Measurements from ENCODE around the gene SKAP2.

Gene SKAP2

GRCh38 chr7:26662646-26663045, 201.7 kb downstream of the SKAP2 start:
- no peak for DNase-seq (ENCODE audit: low spot score)

DNA sequence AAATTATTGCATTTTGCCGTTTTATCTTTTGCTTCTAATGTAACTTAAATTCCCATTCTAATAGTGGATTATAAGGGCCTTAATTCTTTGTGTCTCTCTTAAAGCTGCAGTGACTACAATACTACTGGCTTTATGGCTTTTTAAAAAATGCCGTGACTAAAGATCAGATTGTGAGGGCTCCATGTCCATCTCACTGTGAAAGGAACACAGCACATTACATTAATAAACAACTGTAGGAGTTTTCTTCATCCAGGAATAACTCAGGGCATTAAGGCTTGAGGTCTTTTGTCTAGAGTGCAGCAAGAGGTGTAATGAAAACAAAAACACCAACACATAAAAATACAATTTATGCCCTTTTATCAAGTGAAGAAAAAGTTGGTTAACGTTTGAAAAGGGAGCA, 205.3 kb downstream of the SKAP2 start:
- DNase-seq (ENCODE audit: low spot score): no peak

DNA sequence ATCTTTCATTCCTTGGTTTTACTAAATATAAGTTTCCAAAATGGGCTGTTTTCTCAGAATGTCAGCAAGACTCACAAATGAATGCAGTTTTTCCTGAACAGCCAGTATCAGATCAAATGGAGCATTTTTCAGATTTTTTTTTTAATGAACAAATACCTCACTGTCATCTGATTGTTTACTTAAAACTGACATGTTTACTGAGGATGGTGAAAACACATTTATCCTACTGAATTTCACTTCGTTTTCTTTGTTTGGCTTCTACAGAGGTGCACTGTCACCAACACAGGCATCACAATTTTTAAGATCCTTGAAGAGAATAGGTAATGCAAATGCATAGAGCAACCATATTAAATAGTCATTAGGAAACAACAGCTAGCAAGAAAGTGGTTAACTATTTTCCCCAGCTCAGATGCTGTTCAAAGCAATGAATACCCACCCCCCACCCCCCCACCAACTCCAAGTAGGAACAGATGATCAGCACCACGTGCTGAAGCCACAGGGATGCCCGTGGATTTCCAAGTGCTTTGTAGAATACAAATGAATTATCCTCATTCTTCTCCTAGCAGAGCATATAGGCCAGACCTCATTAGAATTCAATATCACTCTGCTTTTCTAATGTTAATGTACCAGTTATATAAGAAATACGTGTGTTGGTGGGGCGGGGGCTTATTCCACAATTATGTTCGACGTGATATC, 205.9 kb downstream of the SKAP2 start:
- no peak for DNase-seq (ENCODE audit: low spot score)

DNA sequence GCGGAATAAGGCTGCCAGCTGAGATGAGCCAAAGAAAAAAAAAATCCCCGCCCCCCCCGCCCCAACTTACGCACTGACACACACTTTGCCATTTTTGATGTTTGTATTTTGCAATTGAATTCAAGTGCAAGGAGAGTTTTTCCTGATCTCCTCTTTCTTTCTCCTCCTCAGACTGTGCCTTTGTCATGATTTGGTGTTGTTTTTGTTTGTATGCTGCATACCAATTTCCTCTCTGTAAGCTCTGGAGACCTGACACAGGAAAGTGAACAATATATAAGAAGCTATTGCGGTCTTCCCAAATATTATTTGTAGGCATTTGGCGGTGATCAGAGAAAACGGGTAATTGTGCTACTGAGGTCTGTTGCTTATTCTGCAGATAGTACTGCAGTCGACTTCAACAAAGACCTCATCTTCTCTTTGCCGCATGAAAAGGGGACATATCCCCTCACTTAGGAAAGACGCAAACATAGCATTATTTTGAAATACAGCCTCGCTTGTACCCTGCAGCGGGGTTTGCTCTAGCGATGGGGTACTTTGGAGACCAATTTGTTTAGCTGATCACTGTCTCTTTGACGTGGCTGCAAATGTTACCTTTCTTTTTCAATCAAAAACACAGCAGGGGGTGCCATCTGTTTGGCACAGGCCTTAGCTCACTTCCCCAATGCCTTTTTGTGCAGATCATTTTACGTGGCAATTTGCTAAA, 206.6 kb downstream of the SKAP2 start:
- no peak for DNase-seq (ENCODE audit: low spot score)

- no peak for DNase-seq (ENCODE audit: low spot score)
Observed at GRCh38 chr7:26657206-26657641, 207.2 kb downstream of the SKAP2 start.

DNA sequence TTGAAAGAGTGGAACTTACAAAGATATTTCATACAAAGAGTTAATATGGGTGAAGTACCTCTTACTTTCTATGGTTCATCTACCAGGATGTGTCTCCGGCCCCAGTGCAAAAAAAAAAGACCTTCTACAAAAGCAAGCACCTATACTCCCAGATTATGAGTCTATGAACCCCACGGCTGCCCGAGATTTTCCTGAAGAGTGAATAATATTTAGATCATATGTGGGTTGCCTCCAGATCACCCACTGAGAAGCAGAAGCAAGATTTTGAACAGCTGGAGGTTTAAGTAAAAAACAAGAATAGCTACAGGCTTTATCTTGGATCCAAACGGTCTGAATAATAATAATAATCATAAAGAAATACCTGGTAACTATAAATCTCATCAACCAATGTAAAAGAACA, 207.7 kb downstream of the SKAP2 start:
- no peak for DNase-seq (ENCODE audit: low spot score)

GRCh38 chr7:26655781-26656180, 208.6 kb downstream of the SKAP2 start:
- no peak for DNase-seq (ENCODE audit: low spot score)

DNA sequence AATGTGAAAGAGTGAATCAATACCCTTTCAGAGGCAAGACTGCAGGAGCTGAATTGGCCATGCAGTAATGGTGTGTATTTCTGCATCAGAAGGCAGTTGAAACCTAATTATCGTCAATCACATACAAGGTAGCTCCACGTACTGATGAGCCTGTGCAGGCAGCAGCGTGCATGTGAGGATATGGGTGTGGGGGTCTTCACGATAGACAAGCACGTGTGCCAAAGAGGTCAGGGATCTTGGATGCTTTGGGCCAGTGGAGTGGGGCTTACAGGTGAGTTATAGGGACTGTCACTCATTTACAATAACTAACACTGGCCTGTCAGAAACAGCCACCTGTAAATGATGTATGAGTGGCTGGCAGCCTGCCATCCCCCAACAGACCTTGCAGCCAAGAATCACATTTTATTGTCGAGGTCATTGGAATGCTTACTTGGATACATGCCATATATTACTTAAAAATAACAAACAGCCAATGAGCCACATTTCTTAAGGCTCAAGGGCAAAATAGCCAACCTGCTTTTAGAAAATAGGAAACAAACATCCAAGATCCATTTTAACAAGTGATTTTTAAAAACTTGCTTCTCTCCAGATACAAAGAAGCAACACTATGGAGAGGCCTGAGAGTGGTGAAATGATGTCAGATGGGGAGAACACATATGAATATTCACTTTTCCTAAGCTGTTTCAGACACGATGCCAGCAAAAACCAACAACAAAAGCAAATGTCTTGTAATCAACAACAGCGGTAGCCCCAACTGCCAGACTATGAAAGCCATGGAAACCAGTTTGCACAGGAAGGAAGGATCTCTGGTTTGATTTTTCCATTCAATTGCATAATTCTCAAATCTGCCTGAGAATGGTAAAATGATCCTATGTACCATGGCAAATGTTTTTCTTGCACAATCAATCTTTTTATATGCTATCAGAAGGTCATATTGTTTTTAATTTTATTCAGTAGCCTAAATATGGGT, 210.7 kb downstream of the SKAP2 start:
- no peak for DNase-seq (ENCODE audit: low spot score)

- DNase-seq (ENCODE audit: low spot score): no peak
Observed at GRCh38 chr7:26652401-26653100, 211.8 kb downstream of the SKAP2 start.

DNA sequence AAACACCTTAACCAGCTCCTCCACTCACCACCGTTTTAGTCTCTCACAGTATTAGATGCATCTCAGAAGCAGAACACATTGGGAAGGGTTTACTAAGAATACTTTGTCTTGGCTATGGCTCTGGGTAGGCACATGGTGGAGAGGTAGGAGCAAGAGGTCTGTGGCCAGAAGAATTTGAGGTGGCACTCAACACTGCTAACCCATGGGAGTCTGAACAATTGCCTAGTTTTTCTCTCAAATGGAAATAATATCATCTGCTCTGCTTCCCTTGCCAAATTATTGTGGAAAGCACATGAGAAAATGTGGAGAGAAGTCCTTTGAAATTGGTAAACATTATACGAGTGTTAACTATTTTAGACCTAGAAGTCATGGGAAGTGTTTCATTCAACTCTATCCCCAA, 214.3 kb downstream of the SKAP2 start:
- DNase-seq (ENCODE audit: low spot score): no peak

DNA sequence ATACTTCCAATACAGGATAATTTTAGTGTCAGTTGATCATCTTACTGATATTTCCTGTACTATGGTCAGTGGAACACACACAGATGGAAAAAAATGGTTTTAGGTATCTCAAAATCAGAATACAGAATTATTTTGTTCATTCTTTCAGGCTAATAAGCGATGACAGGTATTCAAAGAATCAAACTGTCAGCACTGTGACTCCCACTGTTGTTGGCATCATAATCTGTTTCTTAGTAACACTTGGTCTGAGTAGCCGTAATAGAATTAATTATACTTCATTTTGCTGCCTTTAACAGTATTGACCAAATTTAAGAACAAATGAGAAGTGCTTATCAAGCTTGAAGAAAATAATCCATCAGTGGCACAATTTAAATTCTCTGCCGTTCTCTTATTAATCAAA, 215.0 kb downstream of the SKAP2 start:
- DNase-seq (ENCODE audit: low spot score): no peak

DNA sequence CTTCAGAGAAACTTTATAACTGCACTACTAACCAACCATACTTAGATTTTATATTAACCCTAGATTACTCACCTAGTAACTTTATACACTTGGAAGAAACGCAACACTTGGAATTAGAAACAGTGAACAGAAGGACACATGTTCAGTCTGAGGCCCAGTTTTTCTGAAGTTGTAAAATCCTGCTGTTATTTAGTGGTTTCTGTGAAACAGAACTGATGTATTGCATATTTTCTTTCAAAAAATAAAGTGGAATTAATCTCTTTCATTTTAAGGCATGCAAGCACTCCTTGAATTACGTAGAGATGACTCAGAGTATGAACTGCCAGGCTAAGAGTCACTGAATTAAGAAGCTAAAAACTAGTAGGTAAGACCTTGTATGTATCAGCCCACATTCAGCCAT, 215.8 kb downstream of the SKAP2 start:
- DNase-seq (ENCODE audit: low spot score): no peak

DNA sequence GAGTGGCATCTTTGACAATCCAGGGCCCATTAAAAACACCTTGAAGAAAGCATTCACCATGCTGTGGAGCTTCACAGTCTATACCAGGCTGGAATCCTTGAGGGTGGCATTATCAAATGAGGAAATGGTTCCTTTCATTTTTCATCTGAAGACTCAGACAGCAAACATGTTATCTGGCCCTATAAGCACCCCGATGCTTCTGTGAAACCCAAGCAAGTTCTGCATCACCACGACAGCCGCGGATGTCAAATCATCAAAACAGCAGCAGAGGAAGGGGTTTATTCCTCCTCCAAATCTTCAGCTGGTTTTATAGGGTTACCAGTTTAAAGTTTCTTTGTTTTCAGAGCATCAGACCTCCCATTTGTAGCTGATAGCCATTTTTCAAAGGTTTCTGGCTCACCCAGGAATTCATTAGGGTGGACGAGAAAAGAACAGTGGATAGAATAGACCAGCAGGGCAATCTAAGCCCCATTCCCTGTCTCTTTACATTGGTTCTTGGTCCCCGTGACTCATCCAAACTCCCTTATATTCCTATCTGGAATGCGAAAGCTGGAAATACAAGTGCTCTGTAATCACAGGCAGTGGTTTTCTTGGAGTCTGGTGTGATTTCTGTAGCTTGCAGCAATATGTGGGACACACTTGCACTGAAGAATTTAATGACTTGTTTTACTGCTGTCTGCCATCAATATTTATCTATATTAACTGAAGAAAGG, 217.9 kb downstream of the SKAP2 start:
- no peak for DNase-seq (ENCODE audit: low spot score)

DNA sequence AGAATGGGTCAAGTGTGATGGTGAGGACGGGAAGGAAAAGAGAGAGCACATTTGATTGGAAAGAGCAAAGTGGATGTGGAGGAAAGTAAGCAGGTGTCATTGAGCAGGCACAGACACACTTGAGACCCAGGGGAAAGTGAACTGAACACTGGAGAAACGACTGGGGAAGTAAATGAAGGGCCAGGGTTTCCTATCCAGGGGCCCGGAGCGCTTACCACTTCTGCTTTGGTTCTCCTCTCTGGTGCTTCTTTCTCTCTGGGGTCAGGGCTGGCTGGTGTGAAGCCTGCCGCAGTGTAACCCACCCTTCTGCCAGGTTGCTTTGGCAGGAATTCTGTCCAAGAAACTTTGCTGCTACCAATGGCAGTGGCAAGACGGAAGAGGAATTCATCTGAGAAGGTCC, 219.3 kb downstream of the SKAP2 start:
- no peak for DNase-seq (ENCODE audit: low spot score)

GRCh38 chr7:26642416-26642815, 222.0 kb downstream of the SKAP2 start:
- DNase-seq (ENCODE audit: low spot score): no peak

GRCh38 chr7:26639695-26640094, 224.7 kb downstream of the SKAP2 start:
- DNase-seq (ENCODE audit: low spot score): no peak

GRCh38 chr7:26639111-26639510, 225.3 kb downstream of the SKAP2 start:
- no peak for DNase-seq (ENCODE audit: low spot score)

DNA sequence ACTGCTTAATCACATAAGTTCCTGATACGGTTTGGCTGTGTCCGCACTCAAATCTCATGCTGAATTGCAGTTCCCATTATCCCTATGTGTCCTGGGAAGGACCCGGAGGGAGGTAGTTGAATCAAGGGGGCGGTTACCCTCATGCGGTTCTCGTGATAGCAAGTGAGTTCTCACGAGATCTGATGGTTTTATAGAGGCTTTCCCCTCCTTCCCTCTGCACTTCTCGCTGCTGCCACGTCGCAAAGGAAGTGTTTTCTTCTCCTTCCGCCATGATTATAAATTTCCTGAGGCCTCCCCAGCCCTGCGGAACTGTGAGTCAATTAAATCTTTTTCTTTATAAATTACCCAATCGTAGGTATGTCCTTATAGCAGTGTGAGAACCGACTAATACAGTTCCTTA, 226.2 kb downstream of the SKAP2 start:
- no peak for DNase-seq (ENCODE audit: low spot score)

DNA sequence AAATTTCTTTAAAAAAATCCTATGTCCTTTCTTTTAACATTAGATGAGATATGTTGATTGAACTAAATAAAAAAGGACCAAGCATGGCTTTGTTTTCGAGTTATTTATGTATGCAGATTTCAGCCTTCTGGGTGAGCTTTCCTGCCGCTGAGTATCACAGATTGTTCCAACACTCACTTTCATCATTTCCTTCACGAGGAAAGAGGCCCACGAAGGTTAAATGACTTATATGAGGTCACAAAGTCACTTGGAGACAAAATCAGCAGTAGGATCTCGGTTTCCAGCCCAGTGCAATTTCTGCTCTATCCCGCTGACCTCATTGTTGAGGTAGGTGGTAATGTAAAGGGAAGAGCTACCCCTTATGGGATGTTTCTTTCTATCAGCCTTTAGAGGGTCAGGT, 226.8 kb downstream of the SKAP2 start:
- DNase-seq (ENCODE audit: low spot score): no peak

GRCh38 chr7:26636808-26637207, 227.6 kb downstream of the SKAP2 start:
- DNase-seq (ENCODE audit: low spot score): no peak

- no peak for DNase-seq (ENCODE audit: low spot score)
Observed at GRCh38 chr7:26633557-26633956, 230.8 kb downstream of the SKAP2 start.
